ENCODE data around the gene PCDHB2. TPM values are rescaled to one million over a fixed set of nuclear protein-coding genes. Genes with fewer than 3 reads are reported as not detected.

Gene PCDHB2
- total and polyA plus RNA-seq, 10 of the 15 experiments (the other 5 are each of a cell fraction or from before 2014, with no cell fraction given): 0.08 to 0.17 (median 0.12) TPM; not detected in 6

Other genes starting within 250 kb of the PCDHB2 start
Only the 7 nearest of the 27 such genes appear.
- gene PCDHB1, start 43.2 kb upstream of the PCDHB2 start, total RNA-seq (2014; rRNA removed): not detected in 2 replicates
- not detected in 2 replicates for gene PCDHB1, start 43.2 kb upstream of the PCDHB2 start, total RNA-seq (2014; rRNA removed; fragmentation: Illumina TruSeq; extraction: Trizol)
- not detected in 2 replicates for gene PCDHB1, start 43.2 kb upstream of the PCDHB2 start, total RNA-seq (2021)
- gene PCDHB1, start 43.2 kb upstream of the PCDHB2 start, polyA plus RNA-seq (2011; rRNA removed): not detected in 2 replicates
- gene PCDHB1, start 43.2 kb upstream of the PCDHB2 start, polyA plus RNA-seq (2014; fragmentation: Illumina TruSeq; extraction: Trizol): not detected in 2 replicates
- not detected for gene PCDHB1, start 43.2 kb upstream of the PCDHB2 start, polyA plus RNA-seq (2014; fragmentation: Nextera tagmentation; extraction: Ambion mirVana)
- gene PCDHB1, start 43.2 kb upstream of the PCDHB2 start, polyA plus RNA-seq (2014; rRNA removed): not detected in 2 replicates
- not detected for gene PCDHB1, start 43.2 kb upstream of the PCDHB2 start, polyA plus RNA-seq (2016; fragmentation: Nextera tagmentation; extraction: Ambion mirVana)
- gene PCDHB3, start 5.9 kb downstream of the PCDHB2 start, total RNA-seq (2014; rRNA removed): not detected in 2 replicates
- not detected in 2 replicates for gene PCDHB3, start 5.9 kb downstream of the PCDHB2 start, total RNA-seq (2014; rRNA removed; fragmentation: Illumina TruSeq; extraction: Trizol)
- not detected in 2 replicates for gene PCDHB3, start 5.9 kb downstream of the PCDHB2 start, total RNA-seq (2021)
- gene PCDHB3, start 5.9 kb downstream of the PCDHB2 start, polyA plus RNA-seq (2011; rRNA removed): not detected in 2 replicates
- gene PCDHB3, start 5.9 kb downstream of the PCDHB2 start, polyA plus RNA-seq (2014; fragmentation: Illumina TruSeq; extraction: Trizol): 0.05 TPM in 1 of 2 replicates, not detected in the other
- gene PCDHB3, start 5.9 kb downstream of the PCDHB2 start, polyA plus RNA-seq (2014; fragmentation: Nextera tagmentation; extraction: Ambion mirVana): not detected
- not detected in 2 replicates for gene PCDHB3, start 5.9 kb downstream of the PCDHB2 start, polyA plus RNA-seq (2014; rRNA removed)
- not detected for gene PCDHB3, start 5.9 kb downstream of the PCDHB2 start, polyA plus RNA-seq (2016; fragmentation: Nextera tagmentation; extraction: Ambion mirVana)
- not detected in 2 replicates for gene PCDHB4, start 27.2 kb downstream of the PCDHB2 start, total RNA-seq (2014; rRNA removed)
- gene PCDHB4, start 27.2 kb downstream of the PCDHB2 start, total RNA-seq (2014; rRNA removed; fragmentation: Illumina TruSeq; extraction: Trizol): not detected in 2 replicates
- gene PCDHB4, start 27.2 kb downstream of the PCDHB2 start, total RNA-seq (2021): not detected in 2 replicates
- not detected in 2 replicates for gene PCDHB4, start 27.2 kb downstream of the PCDHB2 start, polyA plus RNA-seq (2011; rRNA removed)
- gene PCDHB4, start 27.2 kb downstream of the PCDHB2 start, polyA plus RNA-seq (2014; fragmentation: Illumina TruSeq; extraction: Trizol): not detected in 2 replicates
- not detected for gene PCDHB4, start 27.2 kb downstream of the PCDHB2 start, polyA plus RNA-seq (2014; fragmentation: Nextera tagmentation; extraction: Ambion mirVana)
- not detected in 2 replicates for gene PCDHB4, start 27.2 kb downstream of the PCDHB2 start, polyA plus RNA-seq (2014; rRNA removed)
- not detected for gene PCDHB4, start 27.2 kb downstream of the PCDHB2 start, polyA plus RNA-seq (2016; fragmentation: Nextera tagmentation; extraction: Ambion mirVana)
- not detected in 2 replicates for gene PCDHB5, start 40.6 kb downstream of the PCDHB2 start, total RNA-seq (2014; rRNA removed)
- gene PCDHB5, start 40.6 kb downstream of the PCDHB2 start, total RNA-seq (2014; rRNA removed; fragmentation: Illumina TruSeq; extraction: Trizol): not detected in 2 replicates
- gene PCDHB5, start 40.6 kb downstream of the PCDHB2 start, total RNA-seq (2021): not detected in 2 replicates
- gene PCDHB5, start 40.6 kb downstream of the PCDHB2 start, polyA plus RNA-seq (2011; rRNA removed): 0.03 TPM in 1 of 2 replicates, not detected in the other
- not detected in 2 replicates for gene PCDHB5, start 40.6 kb downstream of the PCDHB2 start, polyA plus RNA-seq (2014; fragmentation: Illumina TruSeq; extraction: Trizol)
- not detected for gene PCDHB5, start 40.6 kb downstream of the PCDHB2 start, polyA plus RNA-seq (2014; fragmentation: Nextera tagmentation; extraction: Ambion mirVana)
- not detected in 2 replicates for gene PCDHB5, start 40.6 kb downstream of the PCDHB2 start, polyA plus RNA-seq (2014; rRNA removed)
- gene PCDHB5, start 40.6 kb downstream of the PCDHB2 start, polyA plus RNA-seq (2016; fragmentation: Nextera tagmentation; extraction: Ambion mirVana): under 1 TPM in 1 of 2 experiments, not detected in 1; 0.09 TPM
- gene PCDHB6, start 55.4 kb downstream of the PCDHB2 start, total RNA-seq (2014; rRNA removed): not detected in 2 replicates
- not detected in 2 replicates for gene PCDHB6, start 55.4 kb downstream of the PCDHB2 start, total RNA-seq (2014; rRNA removed; fragmentation: Illumina TruSeq; extraction: Trizol)
- not detected in 2 replicates for gene PCDHB6, start 55.4 kb downstream of the PCDHB2 start, total RNA-seq (2021)
- gene PCDHB6, start 55.4 kb downstream of the PCDHB2 start, polyA plus RNA-seq (2011; rRNA removed): 0.03 TPM in 1 of 2 replicates, not detected in the other
- gene PCDHB6, start 55.4 kb downstream of the PCDHB2 start, polyA plus RNA-seq (2014; fragmentation: Illumina TruSeq; extraction: Trizol): not detected in 2 replicates
- gene PCDHB6, start 55.4 kb downstream of the PCDHB2 start, polyA plus RNA-seq (2014; fragmentation: Nextera tagmentation; extraction: Ambion mirVana): not detected
- not detected in 2 replicates for gene PCDHB6, start 55.4 kb downstream of the PCDHB2 start, polyA plus RNA-seq (2014; rRNA removed)
- not detected for gene PCDHB6, start 55.4 kb downstream of the PCDHB2 start, polyA plus RNA-seq (2016; fragmentation: Nextera tagmentation; extraction: Ambion mirVana)
- not detected in 2 replicates for gene PCDHB7, start 78.0 kb downstream of the PCDHB2 start, total RNA-seq (2014; rRNA removed)
- gene PCDHB7, start 78.0 kb downstream of the PCDHB2 start, total RNA-seq (2014; rRNA removed; fragmentation: Illumina TruSeq; extraction: Trizol): not detected in 2 replicates
- not detected in 2 replicates for gene PCDHB7, start 78.0 kb downstream of the PCDHB2 start, total RNA-seq (2021)
- gene PCDHB7, start 78.0 kb downstream of the PCDHB2 start, polyA plus RNA-seq (2011; rRNA removed): not detected in 2 replicates
- not detected in 2 replicates for gene PCDHB7, start 78.0 kb downstream of the PCDHB2 start, polyA plus RNA-seq (2014; fragmentation: Illumina TruSeq; extraction: Trizol)
- gene PCDHB7, start 78.0 kb downstream of the PCDHB2 start, polyA plus RNA-seq (2014; fragmentation: Nextera tagmentation; extraction: Ambion mirVana): not detected
- not detected in 2 replicates for gene PCDHB7, start 78.0 kb downstream of the PCDHB2 start, polyA plus RNA-seq (2014; rRNA removed)
- gene PCDHB7, start 78.0 kb downstream of the PCDHB2 start, polyA plus RNA-seq (2016; fragmentation: Nextera tagmentation; extraction: Ambion mirVana): not detected
- gene PCDHB8, start 83.2 kb downstream of the PCDHB2 start, total RNA-seq (2014; rRNA removed): not detected in 2 replicates
- gene PCDHB8, start 83.2 kb downstream of the PCDHB2 start, total RNA-seq (2014; rRNA removed; fragmentation: Illumina TruSeq; extraction: Trizol): not detected in 2 replicates
- gene PCDHB8, start 83.2 kb downstream of the PCDHB2 start, total RNA-seq (2021): not detected in 2 replicates
- gene PCDHB8, start 83.2 kb downstream of the PCDHB2 start, polyA plus RNA-seq (2011; rRNA removed): not detected in 2 replicates
- not detected in 2 replicates for gene PCDHB8, start 83.2 kb downstream of the PCDHB2 start, polyA plus RNA-seq (2014; fragmentation: Illumina TruSeq; extraction: Trizol)
- not detected for gene PCDHB8, start 83.2 kb downstream of the PCDHB2 start, polyA plus RNA-seq (2014; fragmentation: Nextera tagmentation; extraction: Ambion mirVana)
- gene PCDHB8, start 83.2 kb downstream of the PCDHB2 start, polyA plus RNA-seq (2014; rRNA removed): not detected in 2 replicates
- gene PCDHB8, start 83.2 kb downstream of the PCDHB2 start, polyA plus RNA-seq (2016; fragmentation: Nextera tagmentation; extraction: Ambion mirVana): not detected